Stomach (tissue), 4 donors: ENCODE data around the gene MCMBP.

ENCODE experiments used
- CTCF ChIP-seq, 7 experiments: fragments of 450-650 bp in 4 of 7; fragments of 200-600 bp in 3 of 7; sonication (generic) in 3 of 7; IDR thresholded peaks; one replicate each; pipeline ENCODE4 v1.5.1; 2016 to 2019; ENCODE audit warnings: antibody characterized with exemption in 7 of 7, control low read depth in 2 of 7, mild to moderate bottlenecking in 1 of 7
- POLR2A ChIP-seq, 4 donors: fragments of 450-650 bp; IDR thresholded peaks; one replicate each; pipeline ENCODE4 v1.6.1; 2016; ENCODE audit warnings: antibody characterized with exemption in 4 of 4, control low read depth in 2 of 4, mild to moderate bottlenecking in 1 of 4, moderate library complexity in 1 of 4
- POLR2AphosphoS5 ChIP-seq, 3 donors: sonication (generic); formaldehyde crosslinking; IDR thresholded peaks; one replicate each; pipeline ENCODE4 v1.6.1; 2016; ENCODE audit warnings: antibody characterized with exemption in 3 of 3

DNA sequence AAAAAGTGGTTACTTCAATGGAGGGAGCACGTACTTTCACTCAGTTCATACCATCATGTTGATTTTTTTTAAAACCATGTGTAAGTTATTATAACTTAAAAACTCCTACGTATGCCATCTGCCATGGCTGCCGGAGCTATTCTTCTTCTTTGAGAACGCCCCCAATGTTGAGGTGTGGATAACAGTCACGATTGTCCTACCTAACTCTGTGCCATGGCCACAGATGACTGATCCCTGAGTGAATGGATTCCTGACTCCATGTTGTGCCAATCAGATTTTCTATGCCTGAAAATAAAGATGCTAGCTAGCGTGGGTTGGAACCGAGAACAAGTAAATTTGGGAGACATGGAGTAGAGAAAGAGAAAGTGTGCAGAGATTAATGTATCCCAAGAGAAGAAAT is 5.3 kb downstream of the MCMBP start:
- TF ChIP-seq CTCF (IDR thresholded peaks at IDR 0.05): no peak
- no peak for TF ChIP-seq POLR2A (IDR thresholded peaks at IDR 0.05)
- no peak for TF ChIP-seq POLR2AphosphoS5 (IDR thresholded peaks at IDR 0.05)
